GM18909 (cell line): ENCODE measurements around the gene KIRREL2.

Source experiments
- ATAC-seq: cut with Tn5 transposase; IDR thresholded peaks from one replicate; pipeline ENCODE4 v1.9.1; 2021; ENCODE audit warnings: mild to moderate bottlenecking; ENCODE audit not compliant: unreplicated experiment, poor library complexity

KIRREL2 gene

GRCh38 chr19:35844482-35845214 is 12.1 kb upstream of the KIRREL2 start:
- ATAC-seq: no peak

- ATAC-seq: no peak
These were observed 11.3 kb upstream of the KIRREL2 start for GRCh38 chr19:35845215-35846037.

DNA sequence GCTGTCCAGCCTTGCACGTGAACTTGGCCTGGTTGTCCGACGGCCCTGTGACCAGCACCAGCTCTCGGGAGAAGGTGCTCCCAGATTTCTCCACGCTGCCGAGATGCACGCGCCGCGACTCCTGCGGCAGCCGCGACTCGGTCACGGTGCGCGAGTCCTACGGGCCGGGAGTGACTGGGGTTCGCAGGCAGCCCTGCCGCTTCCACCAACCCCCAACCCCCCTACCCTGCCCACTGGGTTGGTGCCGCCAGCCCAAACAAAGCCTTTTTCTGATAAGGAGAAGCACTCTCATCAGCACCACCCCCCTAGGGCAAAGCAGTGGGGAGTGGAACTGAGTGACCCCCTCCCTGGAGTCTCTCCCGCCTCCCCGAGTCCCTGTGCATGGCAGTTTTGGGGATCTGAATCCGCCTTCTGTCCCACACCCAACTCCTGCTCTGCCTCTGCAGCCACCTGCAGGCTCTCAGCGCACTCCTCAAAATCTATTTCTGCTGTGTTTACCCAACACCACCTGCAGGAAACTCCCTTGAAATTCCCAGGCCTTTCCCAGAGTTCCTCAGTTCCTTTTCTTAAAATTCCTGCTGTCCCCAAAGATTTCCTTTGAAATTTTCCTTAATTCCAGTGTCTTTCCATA is 10.6 kb upstream of the KIRREL2 start:
- ATAC-seq: no peak

DNA sequence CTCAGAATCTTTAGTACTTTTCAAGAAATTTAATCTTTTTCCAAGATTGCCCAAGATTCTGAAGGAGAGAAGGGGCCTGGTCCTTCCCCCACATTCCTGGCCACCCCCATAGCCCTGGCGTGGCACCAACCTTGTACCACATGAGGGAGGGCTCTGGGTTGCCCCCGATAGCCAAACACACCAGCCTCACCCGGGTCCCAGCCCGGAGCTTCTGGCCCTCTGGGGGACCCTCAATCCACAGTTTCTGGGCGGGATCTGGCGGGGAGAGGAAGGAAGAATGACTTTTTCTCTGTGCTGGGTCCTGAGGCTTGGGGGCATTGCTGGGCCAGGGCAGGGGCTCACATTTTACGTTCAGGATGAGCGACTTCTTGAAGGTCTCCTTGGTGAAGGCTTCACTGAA is 8.8 kb upstream of the KIRREL2 start:
- ATAC-seq: no peak

- ATAC-seq: no peak
These were observed 8.2 kb upstream of the KIRREL2 start for GRCh38 chr19:35848486-35848885.

GRCh38 chr19:35848919-35849505 is 7.7 kb upstream of the KIRREL2 start:
- no peak for ATAC-seq

- no peak for ATAC-seq
These were observed 5.3 kb upstream of the KIRREL2 start for GRCh38 chr19:35851213-35852028.

- ATAC-seq: no peak
These were observed 4.5 kb upstream of the KIRREL2 start, which contains the start of gene NPHS1 for GRCh38 chr19:35852029-35852780. NPHS1 (minus strand) TSS chr19:35852504; CDS start chr19:35851837, 667 bp downstream.

DNA sequence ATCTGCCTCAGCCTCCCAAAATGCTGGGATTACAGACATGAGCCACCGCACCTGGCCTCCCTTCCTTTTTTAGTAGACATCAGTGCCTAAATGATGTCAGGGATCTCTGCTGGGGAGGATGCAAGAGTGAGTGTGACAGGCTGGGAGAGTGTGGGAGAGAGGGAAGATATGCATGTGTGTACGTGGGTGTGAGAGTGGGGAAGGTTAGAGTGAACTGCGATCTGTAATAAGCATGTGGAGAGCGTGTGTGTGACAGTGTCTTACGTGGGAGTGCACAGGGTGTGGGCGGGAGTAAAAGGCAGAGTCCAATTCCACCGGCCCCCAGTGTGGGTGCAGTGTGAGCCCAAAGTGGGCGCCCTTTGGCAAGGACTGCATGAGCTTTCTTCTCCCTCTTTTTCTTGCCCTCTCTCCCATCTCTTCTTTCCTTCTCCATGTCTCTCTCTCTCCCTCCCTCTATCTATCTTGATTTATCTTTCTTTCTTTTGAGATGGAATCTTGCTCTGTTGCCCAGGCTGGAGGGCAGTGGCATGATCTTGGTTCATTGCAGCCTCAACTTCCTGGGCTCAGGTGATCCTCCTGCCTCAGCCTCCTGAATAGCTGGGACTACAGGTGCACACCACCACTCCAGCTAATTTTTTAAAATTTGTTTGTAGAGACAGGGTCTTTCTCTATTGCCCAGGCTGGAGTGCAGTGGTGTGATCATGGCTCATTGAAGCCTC is 3.5 kb upstream of the KIRREL2 start:
- no peak for ATAC-seq

GRCh38 chr19:35858311-35858710 is 1.6 kb downstream of the KIRREL2 start:
- ATAC-seq: no peak

GRCh38 chr19:35859414-35859813 is 2.7 kb downstream of the KIRREL2 start:
- no peak for ATAC-seq

DNA sequence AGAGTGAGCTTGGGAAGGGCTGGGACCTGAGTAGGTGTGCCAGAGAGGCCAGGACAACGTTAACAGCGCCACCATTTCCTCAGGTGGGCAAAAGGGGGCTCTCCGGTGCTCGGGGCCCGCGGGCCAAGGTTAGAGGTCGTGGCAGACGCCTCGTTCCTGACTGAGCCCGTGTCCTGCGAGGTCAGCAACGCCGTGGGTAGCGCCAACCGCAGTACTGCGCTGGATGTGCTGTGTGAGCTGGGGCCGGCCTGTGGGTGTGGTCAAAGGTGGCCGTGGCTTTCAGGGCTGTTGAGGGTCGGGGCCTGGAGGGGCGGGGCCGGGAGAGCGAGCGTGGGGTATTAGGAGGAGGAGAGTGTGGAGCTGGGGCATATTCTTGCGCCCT is 3.7 kb downstream of the KIRREL2 start:
- no peak for ATAC-seq

DNA sequence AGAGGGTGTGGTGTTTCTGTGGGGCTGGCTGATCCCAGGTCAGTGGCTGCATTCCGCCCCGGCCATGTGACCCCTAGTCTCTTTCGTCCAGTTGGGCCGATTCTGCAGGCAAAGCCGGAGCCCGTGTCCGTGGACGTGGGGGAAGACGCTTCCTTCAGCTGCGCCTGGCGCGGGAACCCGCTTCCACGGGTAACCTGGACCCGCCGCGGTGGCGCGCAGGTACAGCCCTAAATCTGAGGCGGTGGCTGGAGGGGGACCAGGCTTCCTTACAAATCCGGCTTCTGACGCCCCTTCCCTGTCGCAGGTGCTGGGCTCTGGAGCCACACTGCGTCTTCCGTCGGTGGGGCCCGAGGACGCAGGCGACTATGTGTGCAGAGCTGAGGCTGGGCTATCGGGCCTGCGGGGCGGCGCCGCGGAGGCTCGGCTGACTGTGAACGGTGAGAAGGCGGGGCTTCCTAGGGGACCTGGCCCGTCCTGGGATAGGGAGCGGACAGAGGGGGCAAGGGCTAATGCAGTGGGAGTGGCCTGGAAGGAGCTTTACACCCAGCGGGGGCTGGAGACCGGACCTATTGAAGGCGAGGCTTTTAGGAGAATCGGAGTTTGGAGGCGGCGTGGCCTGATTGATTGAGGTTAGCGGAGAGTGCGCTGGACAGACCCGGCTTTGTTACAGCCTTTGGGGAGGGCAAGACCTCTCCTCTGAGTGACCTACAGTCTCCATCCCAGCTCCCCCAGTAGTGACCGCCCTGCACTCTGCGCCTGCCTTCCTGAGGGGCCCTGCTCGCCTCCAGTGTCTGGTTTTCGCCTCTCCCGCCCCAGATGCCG is 4.3 kb downstream of the KIRREL2 start:
- no peak for ATAC-seq

DNA sequence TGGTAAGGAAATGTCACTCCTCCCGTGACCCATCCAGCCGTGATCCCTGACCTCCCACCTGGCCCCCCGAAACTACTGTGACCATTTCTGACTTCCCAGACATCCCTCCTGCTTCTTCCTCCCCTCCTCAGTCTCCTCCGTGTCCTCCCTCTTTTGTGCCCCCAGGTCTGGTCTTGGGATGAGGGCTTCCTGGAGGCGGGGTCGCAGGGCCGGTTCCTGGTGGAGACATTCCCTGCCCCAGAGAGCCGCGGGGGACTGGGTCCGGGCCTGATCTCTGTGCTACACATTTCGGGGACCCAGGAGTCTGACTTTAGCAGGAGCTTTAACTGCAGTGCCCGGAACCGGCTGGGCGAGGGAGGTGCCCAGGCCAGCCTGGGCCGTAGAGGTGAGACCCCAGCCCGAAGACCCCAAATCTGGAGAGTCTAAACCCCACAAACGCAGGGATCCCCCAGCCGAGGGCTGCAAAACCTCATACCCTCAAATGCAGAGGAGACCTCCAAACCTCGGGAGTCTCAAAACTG is 5.0 kb downstream of the KIRREL2 start:
- no peak for ATAC-seq

GRCh38 chr19:35862528-35862927 is 5.8 kb downstream of the KIRREL2 start:
- ATAC-seq: no peak

- ATAC-seq: no peak
These were observed 6.3 kb downstream of the KIRREL2 start for GRCh38 chr19:35863018-35863417.

DNA sequence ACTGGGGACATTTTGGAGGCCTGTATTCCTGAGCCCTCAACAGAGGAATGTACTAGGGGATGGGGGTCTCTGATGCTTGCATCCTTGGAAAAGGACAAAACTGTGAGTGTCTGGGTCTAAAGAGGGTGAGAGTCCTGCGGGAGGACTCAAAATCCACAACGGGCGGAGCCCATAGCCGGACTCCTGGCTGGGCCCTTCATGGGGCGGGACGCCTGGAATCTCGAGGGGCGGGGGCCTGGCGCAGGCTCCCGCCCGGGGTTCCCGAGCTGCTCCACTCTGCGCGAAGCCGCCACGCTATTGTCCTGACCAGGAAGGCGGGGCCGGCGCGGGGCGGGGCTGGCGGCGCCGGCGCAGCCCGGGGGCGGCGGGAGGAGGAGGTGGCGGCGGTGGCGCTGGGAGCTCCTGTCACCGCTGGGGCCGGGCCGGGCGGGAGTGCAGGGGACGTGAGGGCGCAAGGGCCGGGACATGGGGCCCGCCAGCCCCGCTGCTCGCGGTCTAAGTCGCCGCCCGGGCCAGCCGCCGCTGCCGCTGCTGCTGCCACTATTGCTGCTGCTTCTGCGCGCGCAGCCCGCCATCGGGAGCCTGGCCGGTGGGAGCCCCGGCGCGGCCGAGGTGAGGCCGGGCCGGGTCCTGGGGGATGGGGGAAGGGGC is 11.6 kb downstream of the KIRREL2 start, which contains the start of gene APLP1:
TSS of gene APLP1 (plus strand) at position 403 of the 651 bp plus-strand sequence. CDS start at position 466, 63 bp downstream.
- ATAC-seq: no peak
